PC-3 (cell line): Measurements from ENCODE around the gene SNN. TPM values are rescaled to one million over a fixed set of nuclear protein-coding genes. Genes with fewer than 3 reads are reported as not detected.

Source experiments
- ATAC-seq: fragments of 200-7000 bp; cut with Tn5 transposase; 2 replicates; pipeline ENCODE4 v1.9.1; 2020; ENCODE audit warnings: mild to moderate bottlenecking, moderate library complexity
- BruUV-seq: library from RNA; stranded (reverse); fragments of 400-500 nt; replicated peaks from 2 replicates; lab custom pipeline; 2021; lab: Mats Ljungman, UMichigan
- CTCF ChIA-PET: fragments of 300-600 bp; sonication (Branson Sonifier 250); formaldehyde crosslinking; loops from one replicate; lab custom pipeline; 2022; ENCODE audit warnings: antibody characterized with exemption; lab: Charles Lee
- POLR2A ChIA-PET: fragments of 300-600 bp; sonication (Branson Sonifier 250); formaldehyde crosslinking; loops from one replicate; lab custom pipeline; 2022; ENCODE audit warnings: antibody characterized with exemption; ENCODE audit not compliant: unreplicated experiment; lab: Charles Lee
- DNase-seq: peaks from one replicate; pipeline ENCODE4 v3.0.0-alpha.2; 2015
- H2AFZ ChIP-seq: fragments of 300-600 bp; sonication (generic); 2 replicates; pipeline ENCODE4 v1.6.0; 2016; ENCODE audit warnings: antibody characterized with exemption, low read length
- H3F3A ChIP-seq: fragments of 300-600 bp; sonication (generic); one replicate; pipeline ENCODE4 v1.6.0; 2017; ENCODE audit warnings: antibody characterized with exemption, low read length, control low read depth, mild to moderate bottlenecking; ENCODE audit not compliant: unreplicated experiment
- H3K27ac ChIP-seq: fragments of 300-600 bp; sonication (generic); 2 replicates; pipeline ENCODE4 v1.5.1; 2016; ENCODE audit warnings: mild to moderate bottlenecking, low read length
- H3K27me3 ChIP-seq: fragments of 300-600 bp; sonication (generic); 2 replicates; pipeline ENCODE4 v1.6.1; 2016; ENCODE audit warnings: low read length, mixed read lengths
- H3K36me3 ChIP-seq: fragments of 300-600 bp; sonication (generic); 2 replicates; pipeline ENCODE4 v1.6.1; 2016; ENCODE audit warnings: low read depth, mixed run types, low read length, mixed read lengths
- H3K4me1 ChIP-seq: fragments of 300-600 bp; sonication (generic); 2 replicates; pipeline ENCODE4 v1.5.1; 2016; ENCODE audit warnings: low read length; ENCODE audit not compliant: insufficient read depth
- H3K4me2 ChIP-seq: fragments of 300-600 bp; sonication (generic); 2 replicates; pipeline ENCODE4 v1.6.0; 2016; ENCODE audit warnings: low read length
- H3K4me3 ChIP-seq: fragments of 300-600 bp; sonication (generic); 2 replicates; pipeline ENCODE4 v1.5.1; 2016; ENCODE audit warnings: mild to moderate bottlenecking, low read length, mixed read lengths
- H3K79me2 ChIP-seq: fragments of 300-600 bp; sonication (generic); 2 replicates; pipeline ENCODE4 v1.6.1; 2017; ENCODE audit warnings: low read length, mixed read lengths
- H3K9ac ChIP-seq: fragments of 300-600 bp; sonication (generic); 2 replicates; pipeline ENCODE4 v1.6.0; 2016; ENCODE audit warnings: mild to moderate bottlenecking, low read length
- H3K9me2 ChIP-seq: fragments of 300-600 bp; sonication (generic); replicated peaks from 2 replicates; pipeline ENCODE4 v1.6.1; 2016; ENCODE audit warnings: mixed run types, low read length, mixed read lengths
- H3K9me3 ChIP-seq: fragments of 300-600 bp; sonication (generic); 2 replicates; pipeline ENCODE4 v1.6.1; 2016; ENCODE audit warnings: low read length, mixed read lengths
- H4K20me1 ChIP-seq: fragments of 300-600 bp; sonication (generic); 2 replicates; pipeline ENCODE4 v1.6.1; 2016; ENCODE audit warnings: low read length, mixed read lengths
- EZH2 ChIP-seq: fragments of 300-600 bp; sonication (generic); IDR thresholded peaks from one replicate; pipeline ENCODE4 v1.6.1; 2017; ENCODE audit warnings: antibody characterized with exemption, mild to moderate bottlenecking, low read length; ENCODE audit not compliant: unreplicated experiment
- EZH2phosphoT487 ChIP-seq: fragments of 300-600 bp; sonication (generic); IDR thresholded peaks from 2 replicates; pipeline ENCODE4 v1.6.1; 2018; ENCODE audit warnings: mild to moderate bottlenecking, antibody characterized with exemption, low read length, borderline replicate concordance
- intact Hi-C: fragments of 100-400 bp; cut with micrococcal nuclease; formaldehyde crosslinking; loops from 2 replicates; pipeline ENCODE4 v1.9.0; 2023
- total RNA-seq: library from RNA; depleted of rRNA; stranded (reverse); fragments of >200 nt; gene quantifications from 2 replicates; pipeline ENCODE4 v1.2.3, GENCODE V29; 2014
- TF ChIP-seq, protein P1 (sequence below): fragments of 300-600 bp; sonication (generic); conservative IDR thresholded peaks from 2 replicates; pipeline ENCODE4 v1.5.1; 2017; ENCODE audit warnings: antibody characterized with exemption, low read depth, mild to moderate bottlenecking, low read length

SNN gene
- total RNA-seq, 1 experiment from 2014 or later, result 4.3 TPM

DNA sequence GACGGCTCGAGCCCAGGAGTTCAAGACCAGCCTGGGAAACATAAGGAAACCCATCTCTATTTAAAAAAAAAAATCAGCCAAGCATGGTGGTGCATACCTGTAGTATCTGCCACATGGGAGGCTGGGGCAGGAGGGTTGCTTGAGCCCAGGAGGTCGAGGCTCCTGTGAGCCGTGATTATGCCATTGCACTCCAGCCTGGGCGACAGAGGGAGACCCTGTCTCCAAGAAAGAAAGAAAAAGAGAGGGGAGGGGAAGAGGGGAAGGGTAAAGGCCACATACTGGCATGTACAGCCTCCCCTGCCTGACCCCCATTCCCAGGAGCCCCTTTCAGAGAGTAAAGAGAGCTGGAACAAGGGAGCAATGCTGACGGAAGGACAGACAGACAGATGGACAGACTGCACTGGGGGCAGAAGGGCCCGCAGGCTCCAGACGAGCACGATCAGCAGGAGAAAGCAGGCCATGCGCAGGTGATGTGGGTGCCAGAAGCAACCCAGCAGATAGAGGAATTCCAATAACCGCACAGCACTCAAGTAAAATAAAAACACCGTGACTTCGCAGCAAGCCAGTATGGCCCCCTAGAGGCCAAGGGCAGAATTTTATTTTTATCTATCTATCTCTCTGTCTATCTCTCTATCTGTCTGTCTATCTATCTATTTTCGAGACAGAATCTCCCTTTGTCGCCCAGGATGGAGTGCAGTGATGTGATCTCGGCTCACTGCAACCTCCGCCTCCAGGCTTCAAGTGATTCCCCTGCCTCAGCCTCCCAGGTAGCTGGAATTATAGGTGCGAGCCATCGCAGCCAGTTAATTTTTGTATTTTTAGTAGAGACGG, 27.1 kb upstream of the SNN start:
- peak overlapping the region; percentile 23 for H2AFZ ChIP-seq
- no peaks in the 10 kb centered on the region for H3K27me3 ChIP-seq
- no peaks in the 10 kb centered on the region for H3K9me2 ChIP-seq
- H4K20me1 ChIP-seq, result no peaks in the 10 kb centered on the region
- intact Hi-C loops, result loop anchor here (1.0 to 5.0 kb wide), 2 partner anchors 109 to 234 kb away; no protein-coding TSS in a partner anchor
- CTCF ChIA-PET, result interaction anchor here (1.6 kb wide), 1 partner anchor 109 kb away, joined by 7 read pairs; no protein-coding TSS in a partner anchor
- H3K4me2 ChIP-seq, result peak overlapping the region; percentile 4; the same call in 1 of the 2 replicates
- H3K9me3 ChIP-seq, result no peaks in the 10 kb centered on the region
- no peaks in the 10 kb centered on the region for H3K36me3 ChIP-seq
- H3K79me2 ChIP-seq, result no peaks in the 10 kb centered on the region
- peak overlapping the region; percentile 41 for H3K9ac ChIP-seq
- no TSS peak for BruUV-seq
- DNase-seq (peak; percentile 52), ATAC-seq (peak; percentile 69)
- TF ChIP-seq EZH2 (no peak), EZH2phosphoT487 (no peak)
- TF ChIP-seq, protein P1, sequence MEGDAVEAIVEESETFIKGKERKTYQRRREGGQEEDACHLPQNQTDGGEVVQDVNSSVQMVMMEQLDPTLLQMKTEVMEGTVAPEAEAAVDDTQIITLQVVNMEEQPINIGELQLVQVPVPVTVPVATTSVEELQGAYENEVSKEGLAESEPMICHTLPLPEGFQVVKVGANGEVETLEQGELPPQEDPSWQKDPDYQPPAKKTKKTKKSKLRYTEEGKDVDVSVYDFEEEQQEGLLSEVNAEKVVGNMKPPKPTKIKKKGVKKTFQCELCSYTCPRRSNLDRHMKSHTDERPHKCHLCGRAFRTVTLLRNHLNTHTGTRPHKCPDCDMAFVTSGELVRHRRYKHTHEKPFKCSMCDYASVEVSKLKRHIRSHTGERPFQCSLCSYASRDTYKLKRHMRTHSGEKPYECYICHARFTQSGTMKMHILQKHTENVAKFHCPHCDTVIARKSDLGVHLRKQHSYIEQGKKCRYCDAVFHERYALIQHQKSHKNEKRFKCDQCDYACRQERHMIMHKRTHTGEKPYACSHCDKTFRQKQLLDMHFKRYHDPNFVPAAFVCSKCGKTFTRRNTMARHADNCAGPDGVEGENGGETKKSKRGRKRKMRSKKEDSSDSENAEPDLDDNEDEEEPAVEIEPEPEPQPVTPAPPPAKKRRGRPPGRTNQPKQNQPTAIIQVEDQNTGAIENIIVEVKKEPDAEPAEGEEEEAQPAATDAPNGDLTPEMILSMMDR, result peak; percentile 69
- peaks cover 17% of the 10 kb centered on the region for H3K4me1 ChIP-seq
- peak overlapping the region; percentile 63 for H3K27ac ChIP-seq
- no peaks in the 10 kb centered on the region for H3F3A ChIP-seq
- no peak overlapping the region for H3K4me3 ChIP-seq
- POLR2A ChIA-PET, result no interaction called here

DNA sequence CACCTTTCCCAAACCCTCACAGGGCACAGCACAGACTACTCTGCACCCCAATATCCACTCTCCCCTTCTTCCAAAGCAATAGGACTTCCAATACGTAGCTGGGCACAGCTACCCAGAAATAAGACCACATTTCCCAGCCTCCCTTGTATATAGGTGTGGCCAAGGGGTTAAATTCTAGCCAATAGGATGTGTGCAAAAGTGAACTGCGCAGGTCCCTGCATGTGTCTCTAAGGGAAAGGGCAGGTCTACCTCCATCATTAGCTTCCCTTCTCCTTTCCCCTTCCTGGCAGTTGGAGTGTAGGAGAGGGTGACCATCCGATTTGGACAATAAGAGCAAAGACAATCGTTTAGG, 25.5 kb upstream of the SNN start:
- Histone ChIP-seq H3F3A (no peaks in the 10 kb centered on the region), H3K79me2 (no peaks in the 10 kb centered on the region), H2AFZ (no peak overlapping the region), H3K36me3 (no peaks in the 10 kb centered on the region), H3K9me3 (no peaks in the 10 kb centered on the region), H3K4me2 (no peak overlapping the region), H3K9me2 (no peaks in the 10 kb centered on the region), H3K9ac (no peak overlapping the region), H3K4me1 (peaks cover 17% of the 10 kb centered on the region), H3K27me3 (no peaks in the 10 kb centered on the region), H3K27ac (no peak overlapping the region), H3K4me3 (no peak overlapping the region), H4K20me1 (no peaks in the 10 kb centered on the region)
- ChIA-PET POLR2A (no interaction called here), CTCF (no interaction called here)
- no peak for ATAC-seq
- TF ChIP-seq EZH2phosphoT487, result no peak
- TF ChIP-seq, protein P1, result no peak
- no peak for TF ChIP-seq EZH2
- no TSS peak for BruUV-seq
- no peak for DNase-seq
- intact Hi-C loops, result loop anchor here (5.0 kb wide), 1 partner anchor 110 kb away; no protein-coding TSS in a partner anchor

DNA sequence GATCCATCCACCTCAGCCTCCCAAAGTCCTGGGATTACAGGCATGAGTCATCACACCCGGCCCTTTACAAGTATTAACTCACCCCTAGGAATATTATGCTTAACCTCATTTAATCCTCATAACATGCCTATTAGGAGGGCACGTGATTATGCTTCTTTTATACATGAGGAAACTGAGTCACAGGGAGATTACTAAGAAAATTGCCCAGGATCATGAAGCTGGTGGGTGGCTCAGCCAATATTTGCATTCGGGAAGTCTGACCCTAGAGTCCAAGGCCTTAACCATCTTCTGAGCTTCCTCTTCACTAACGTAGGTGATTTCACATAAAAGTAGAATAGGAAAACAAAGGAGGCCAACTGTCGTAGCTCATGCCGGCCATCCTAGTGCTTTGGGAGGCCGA, 19.0 kb upstream of the SNN start:
- Histone ChIP-seq H3K36me3 (no peaks in the 10 kb centered on the region), H3K9me3 (no peaks in the 10 kb centered on the region), H3K4me3 (no peak overlapping the region), H3K9ac (no peak overlapping the region), H3K4me2 (no peak overlapping the region), H3K27ac (no peak overlapping the region), H2AFZ (no peak overlapping the region), H3K27me3 (no peaks in the 10 kb centered on the region), H4K20me1 (no peaks in the 10 kb centered on the region), H3K79me2 (no peaks in the 10 kb centered on the region), H3K4me1 (no peaks in the 10 kb centered on the region), H3K9me2 (no peaks in the 10 kb centered on the region), H3F3A (no peaks in the 10 kb centered on the region)
- no peak for ATAC-seq
- CTCF ChIA-PET, result no interaction called here
- no peak for DNase-seq
- POLR2A ChIA-PET, result no interaction called here
- TF ChIP-seq EZH2phosphoT487 (no peak), EZH2 (no peak)
- TF ChIP-seq, protein P1, result no peak
- no TSS peak for BruUV-seq
- intact Hi-C loops, result no loop called here
